A549 (cell line): Measurements from ENCODE around the gene FOXP1.

Experiments
- SMC3 ChIP-seq: fragments of >200 bp; sonication (Bioruptor Twin); formaldehyde crosslinking; IDR thresholded peaks from 3 replicates; pipeline ENCODE4 v1.6.1; 2018; ENCODE audit warnings: inconsistent platforms
- TF ChIP-seq, protein P1 (sequence below): fragments of >200 bp; sonication (Bioruptor Twin); formaldehyde crosslinking; IDR thresholded peaks from 3 replicates; pipeline ENCODE4 v1.5.1; 2016
- TF ChIP-seq, protein P2 (sequence below): fragments of 250-450 bp; sonication (Bioruptor Pico); IDR thresholded peaks from 2 replicates; pipeline ENCODE4 v1.5.0; 2021; ENCODE audit warnings: mild to moderate bottlenecking, moderate library complexity, borderline replicate concordance

DNA sequence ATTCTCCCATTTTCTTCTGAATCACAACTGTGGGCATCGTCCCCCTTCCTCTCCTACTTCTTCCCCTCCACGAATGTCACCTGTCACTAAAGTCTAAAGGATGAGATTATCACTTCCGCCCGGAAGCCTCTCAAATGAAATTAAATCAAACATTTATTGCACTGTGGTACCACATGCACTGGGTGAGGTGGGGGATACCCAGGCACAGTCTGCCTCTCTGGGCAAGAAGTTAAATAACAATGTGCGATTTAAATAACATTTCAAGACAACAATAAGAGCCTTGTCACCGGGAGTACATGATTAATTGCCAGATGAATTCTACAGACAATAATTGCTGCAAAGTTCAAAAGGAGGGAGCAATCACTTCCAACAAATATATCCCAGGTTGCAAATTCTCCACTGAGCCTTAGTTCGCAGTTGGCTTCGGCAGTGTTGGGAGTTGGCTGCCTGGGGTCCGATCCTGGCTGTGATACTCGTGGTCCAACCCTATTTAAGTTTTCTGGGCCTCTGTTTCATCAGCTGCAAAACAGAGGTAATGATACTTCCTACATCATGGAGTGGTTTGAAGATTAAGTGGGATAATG lies 77.7 kb downstream of the FOXP1 start:
- TF ChIP-seq, protein P1, sequence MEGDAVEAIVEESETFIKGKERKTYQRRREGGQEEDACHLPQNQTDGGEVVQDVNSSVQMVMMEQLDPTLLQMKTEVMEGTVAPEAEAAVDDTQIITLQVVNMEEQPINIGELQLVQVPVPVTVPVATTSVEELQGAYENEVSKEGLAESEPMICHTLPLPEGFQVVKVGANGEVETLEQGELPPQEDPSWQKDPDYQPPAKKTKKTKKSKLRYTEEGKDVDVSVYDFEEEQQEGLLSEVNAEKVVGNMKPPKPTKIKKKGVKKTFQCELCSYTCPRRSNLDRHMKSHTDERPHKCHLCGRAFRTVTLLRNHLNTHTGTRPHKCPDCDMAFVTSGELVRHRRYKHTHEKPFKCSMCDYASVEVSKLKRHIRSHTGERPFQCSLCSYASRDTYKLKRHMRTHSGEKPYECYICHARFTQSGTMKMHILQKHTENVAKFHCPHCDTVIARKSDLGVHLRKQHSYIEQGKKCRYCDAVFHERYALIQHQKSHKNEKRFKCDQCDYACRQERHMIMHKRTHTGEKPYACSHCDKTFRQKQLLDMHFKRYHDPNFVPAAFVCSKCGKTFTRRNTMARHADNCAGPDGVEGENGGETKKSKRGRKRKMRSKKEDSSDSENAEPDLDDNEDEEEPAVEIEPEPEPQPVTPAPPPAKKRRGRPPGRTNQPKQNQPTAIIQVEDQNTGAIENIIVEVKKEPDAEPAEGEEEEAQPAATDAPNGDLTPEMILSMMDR: no peak
- TF ChIP-seq SMC3: no peak
- TF ChIP-seq, protein P2, sequence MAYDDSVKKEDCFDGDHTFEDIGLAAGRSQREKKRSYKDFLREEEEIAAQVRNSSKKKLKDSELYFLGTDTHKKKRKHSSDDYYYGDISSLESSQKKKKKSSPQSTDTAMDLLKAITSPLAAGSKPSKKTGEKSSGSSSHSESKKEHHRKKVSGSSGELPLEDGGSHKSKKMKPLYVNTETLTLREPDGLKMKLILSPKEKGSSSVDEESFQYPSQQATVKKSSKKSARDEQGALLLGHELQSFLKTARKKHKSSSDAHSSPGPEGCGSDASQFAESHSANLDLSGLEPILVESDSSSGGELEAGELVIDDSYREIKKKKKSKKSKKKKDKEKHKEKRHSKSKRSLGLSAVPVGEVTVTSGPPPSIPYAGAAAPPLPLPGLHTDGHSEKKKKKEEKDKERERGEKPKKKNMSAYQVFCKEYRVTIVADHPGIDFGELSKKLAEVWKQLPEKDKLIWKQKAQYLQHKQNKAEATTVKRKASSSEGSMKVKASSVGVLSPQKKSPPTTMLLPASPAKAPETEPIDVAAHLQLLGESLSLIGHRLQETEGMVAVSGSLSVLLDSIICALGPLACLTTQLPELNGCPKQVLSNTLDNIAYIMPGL: no peak
